Neural crest cell (in vitro differentiated cells): ENCODE data around the gene LRMDA. TPM values are rescaled to one million over a fixed set of nuclear protein-coding genes. Genes with fewer than 3 reads are reported as not detected.

Experiments used
- DNase-seq: peaks from one replicate; pipeline ENCODE4 v3.0.0; 2021; ENCODE audit warnings: low read depth, mixed read lengths, low spot score
- H3K27ac Mint-ChIP-seq: one replicate; pipeline ENCODE4 v1.8.0; 2021; ENCODE audit warnings: mild to moderate bottlenecking, mixed read lengths; ENCODE audit not compliant: unreplicated experiment
- H3K27me3 Mint-ChIP-seq: 2 replicates; pipeline ENCODE4 v1.8.0; 2021; ENCODE audit warnings: low read depth, mild to moderate bottlenecking, mixed read lengths
- H3K36me3 Mint-ChIP-seq: 2 replicates; pipeline ENCODE4 v1.8.0; 2021; ENCODE audit warnings: low read depth, mild to moderate bottlenecking, mixed read lengths
- H3K4me1 Mint-ChIP-seq: 2 replicates; pipeline ENCODE4 v1.8.0; 2021; ENCODE audit warnings: mixed read lengths
- H3K4me3 Mint-ChIP-seq: one replicate; pipeline ENCODE4 v1.8.0; 2021; ENCODE audit warnings: mild to moderate bottlenecking, mixed read lengths
- H3K9me3 Mint-ChIP-seq: 2 replicates; pipeline ENCODE4 v1.8.0; 2021; ENCODE audit warnings: mixed read lengths
- total RNA-seq: library from RNA; stranded (reverse); gene quantifications from 2 replicates; pipeline ENCODE4 v1.2.1, GENCODE V29; 2021
- TF ChIP-seq, protein P1 (sequence below): fragments of 200-600 bp; sonication (generic); conservative IDR thresholded peaks from 2 replicates; pipeline ENCODE4 v1.5.0; 2021; ENCODE audit warnings: antibody characterized with exemption, mild to moderate bottlenecking

The LRMDA gene
- total RNA-seq, 1 donor from 2014 or later, result 3.1 TPM

DNA sequence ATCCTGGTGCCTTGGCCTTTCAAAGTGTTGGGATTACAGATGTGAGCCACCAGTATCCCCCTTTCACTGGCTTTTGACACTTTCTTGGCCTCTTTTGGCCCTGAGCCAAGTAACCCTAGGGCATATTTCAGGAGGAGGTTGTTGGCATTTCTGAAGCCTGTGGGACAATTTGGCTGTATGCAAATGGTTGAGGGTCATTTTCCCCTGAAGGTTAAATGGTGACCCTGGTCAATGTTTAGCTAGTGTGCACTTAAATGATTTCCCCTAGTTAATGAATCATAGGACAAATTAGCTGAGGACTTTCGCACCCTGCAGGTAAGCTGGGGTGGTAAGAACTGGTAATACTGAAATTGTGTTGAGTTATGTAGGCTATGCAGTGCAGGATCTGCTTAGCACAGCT lies 660.5 kb downstream of the LRMDA start:
- Mint-ChIP-seq H3K27me3 (no peaks in the 10 kb centered on the region), H3K4me1 (peaks cover 15% of the 10 kb centered on the region), H3K36me3 (no peaks in the 10 kb centered on the region), H3K27ac (no peak overlapping the region), H3K9me3 (peaks cover 6% of the 10 kb centered on the region), H3K4me3 (no peak overlapping the region)
- TF ChIP-seq, protein P1, sequence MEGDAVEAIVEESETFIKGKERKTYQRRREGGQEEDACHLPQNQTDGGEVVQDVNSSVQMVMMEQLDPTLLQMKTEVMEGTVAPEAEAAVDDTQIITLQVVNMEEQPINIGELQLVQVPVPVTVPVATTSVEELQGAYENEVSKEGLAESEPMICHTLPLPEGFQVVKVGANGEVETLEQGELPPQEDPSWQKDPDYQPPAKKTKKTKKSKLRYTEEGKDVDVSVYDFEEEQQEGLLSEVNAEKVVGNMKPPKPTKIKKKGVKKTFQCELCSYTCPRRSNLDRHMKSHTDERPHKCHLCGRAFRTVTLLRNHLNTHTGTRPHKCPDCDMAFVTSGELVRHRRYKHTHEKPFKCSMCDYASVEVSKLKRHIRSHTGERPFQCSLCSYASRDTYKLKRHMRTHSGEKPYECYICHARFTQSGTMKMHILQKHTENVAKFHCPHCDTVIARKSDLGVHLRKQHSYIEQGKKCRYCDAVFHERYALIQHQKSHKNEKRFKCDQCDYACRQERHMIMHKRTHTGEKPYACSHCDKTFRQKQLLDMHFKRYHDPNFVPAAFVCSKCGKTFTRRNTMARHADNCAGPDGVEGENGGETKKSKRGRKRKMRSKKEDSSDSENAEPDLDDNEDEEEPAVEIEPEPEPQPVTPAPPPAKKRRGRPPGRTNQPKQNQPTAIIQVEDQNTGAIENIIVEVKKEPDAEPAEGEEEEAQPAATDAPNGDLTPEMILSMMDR, result no peak
- no peak for DNase-seq

DNA sequence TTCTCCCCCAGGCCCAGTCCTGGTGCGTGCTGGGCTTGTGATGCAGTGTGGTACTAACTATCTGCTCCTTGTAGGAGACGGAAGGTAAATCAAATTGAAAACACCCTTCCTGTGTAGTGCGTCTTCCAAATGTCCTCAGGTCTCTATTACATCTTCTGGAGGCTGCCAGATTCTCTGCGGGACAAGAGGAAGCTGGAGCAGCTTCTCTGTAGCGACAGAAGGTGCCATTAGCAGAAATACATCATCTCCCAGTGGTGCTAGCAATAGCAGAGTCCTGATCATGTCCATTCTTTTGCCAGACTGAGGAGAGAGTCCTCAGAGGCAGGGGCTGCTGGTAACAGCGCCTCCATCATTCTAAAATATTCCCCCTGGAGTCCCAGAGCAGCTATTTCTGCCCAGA lies 675.2 kb downstream of the LRMDA start:
- Mint-ChIP-seq H3K4me1 (peaks cover 36% of the 10 kb centered on the region), H3K9me3 (peaks cover 7% of the 10 kb centered on the region), H3K27me3 (no peaks in the 10 kb centered on the region), H3K4me3 (no peak overlapping the region), H3K36me3 (peaks cover 13% of the 10 kb centered on the region), H3K27ac (no peak overlapping the region)
- DNase-seq, result no peak
- TF ChIP-seq, protein P1, result no peak

DNA sequence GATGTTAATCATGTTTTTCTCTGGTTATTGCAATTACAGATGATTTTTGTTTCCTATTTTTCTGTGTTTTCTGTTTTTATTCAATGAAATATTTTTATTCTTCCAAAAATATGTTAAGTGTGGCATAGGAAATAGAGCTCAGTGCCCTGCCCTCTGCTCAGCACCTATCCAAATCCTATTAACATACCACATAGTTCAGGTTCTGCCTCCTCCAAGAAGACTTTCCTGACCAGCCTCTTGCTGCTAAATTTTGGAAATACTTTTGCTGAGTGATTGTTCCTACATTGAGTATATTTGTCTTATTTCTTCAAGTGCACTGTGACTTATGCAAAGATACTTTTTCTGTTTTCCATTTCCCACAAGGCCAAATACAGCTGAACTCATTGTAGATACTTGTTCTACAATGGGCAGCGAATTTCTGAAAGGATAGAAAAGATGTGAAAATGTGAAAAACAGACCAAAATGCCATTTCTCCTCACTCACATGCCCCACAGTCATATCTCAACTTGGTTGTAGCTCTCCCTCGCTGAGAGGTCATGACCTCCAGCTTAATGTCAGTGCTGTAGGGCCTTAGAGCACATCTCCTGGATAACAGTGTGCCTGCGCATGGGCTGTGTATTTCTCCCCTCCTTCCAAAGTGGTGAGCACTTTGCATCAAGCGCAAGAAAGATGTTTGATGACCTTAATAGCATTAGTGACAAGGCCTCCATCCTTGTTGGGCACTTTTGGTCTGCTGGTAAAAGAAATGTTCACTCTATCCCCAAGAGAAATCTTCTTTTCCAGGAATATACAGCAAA lies 677.3 kb downstream of the LRMDA start:
- Mint-ChIP-seq H3K27me3 (no peaks in the 10 kb centered on the region), H3K36me3 (peaks cover 10% of the 10 kb centered on the region), H3K9me3 (peaks cover 7% of the 10 kb centered on the region), H3K4me1 (peaks cover 45% of the 10 kb centered on the region), H3K27ac (no peak overlapping the region), H3K4me3 (no peak overlapping the region)
- DNase-seq, result no peak
- TF ChIP-seq, protein P1, result no peak

DNA sequence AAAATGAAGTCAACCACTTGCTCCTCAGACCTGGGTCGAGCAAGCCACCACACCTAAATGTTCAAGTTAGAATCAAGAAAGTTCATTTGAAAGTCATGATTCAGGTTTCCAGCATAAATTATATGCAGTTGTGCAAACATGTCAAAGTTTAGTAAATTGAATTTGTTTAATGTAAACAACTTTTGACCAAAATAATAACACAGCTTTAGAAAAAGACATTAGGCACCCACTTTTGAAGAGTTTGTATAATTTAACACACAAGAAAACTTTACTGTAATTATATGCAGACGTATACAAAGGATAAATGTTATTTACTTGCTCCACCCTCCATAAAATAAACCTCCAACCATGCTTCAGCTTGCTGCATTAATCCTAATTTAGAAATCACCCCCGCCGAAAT lies 680.0 kb downstream of the LRMDA start:
- peaks cover 6% of the 10 kb centered on the region for H3K36me3 Mint-ChIP-seq
- peaks cover 7% of the 10 kb centered on the region for H3K9me3 Mint-ChIP-seq
- TF ChIP-seq, protein P1, result no peak
- no peak overlapping the region for H3K27ac Mint-ChIP-seq
- no peak for DNase-seq
- peaks cover 62% of the 10 kb centered on the region for H3K4me1 Mint-ChIP-seq
- H3K4me3 Mint-ChIP-seq, result peak overlapping the region; percentile 11
- H3K27me3 Mint-ChIP-seq, result no peaks in the 10 kb centered on the region

DNA sequence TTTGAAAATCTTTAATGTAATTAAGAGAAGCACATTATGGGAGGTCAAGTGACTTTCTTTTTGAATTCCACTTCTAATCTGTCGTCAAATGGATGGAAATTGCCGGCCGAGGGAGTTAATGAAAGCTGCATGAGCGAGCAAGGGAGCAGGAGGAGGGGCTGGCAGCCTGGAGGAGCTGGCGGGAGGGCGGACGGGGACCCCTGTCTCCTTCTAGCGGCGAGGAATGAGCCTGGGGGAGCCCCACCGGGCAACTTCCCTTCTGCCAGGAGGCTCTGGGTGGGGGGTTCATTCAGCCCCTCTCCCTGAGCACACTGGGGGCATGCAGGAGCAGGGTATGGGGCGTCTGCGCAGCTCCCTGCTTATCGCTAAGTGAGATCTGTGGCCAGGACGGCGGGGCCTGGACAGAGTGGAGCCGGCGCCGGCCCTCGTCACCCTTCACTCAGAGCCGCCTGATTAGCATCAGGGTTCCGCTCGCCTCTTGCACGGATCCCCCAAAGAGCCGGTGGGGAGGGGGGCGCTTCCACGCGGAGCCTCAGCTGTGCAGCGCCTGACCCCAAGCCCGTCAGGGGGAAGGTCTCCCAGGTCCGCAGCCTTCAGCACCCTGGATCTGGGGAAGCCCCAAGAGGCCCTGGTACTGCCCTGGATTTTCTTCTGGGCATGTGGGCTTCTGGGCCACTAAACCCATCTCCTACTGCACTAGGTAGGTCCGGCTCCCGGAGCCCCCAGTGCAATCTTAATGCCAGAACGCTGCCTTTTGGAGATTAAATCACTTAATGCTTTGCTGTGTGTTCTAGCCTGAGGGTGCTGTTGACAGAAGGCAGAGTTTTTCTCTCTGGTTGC lies 680.8 kb downstream of the LRMDA start:
- peak overlapping the region; percentile 11 for H3K4me3 Mint-ChIP-seq
- peaks cover 7% of the 10 kb centered on the region for H3K9me3 Mint-ChIP-seq
- H3K27ac Mint-ChIP-seq, result no peak overlapping the region
- TF ChIP-seq, protein P1, result no peak
- peaks cover 57% of the 10 kb centered on the region for H3K4me1 Mint-ChIP-seq
- peaks cover 6% of the 10 kb centered on the region for H3K36me3 Mint-ChIP-seq
- H3K27me3 Mint-ChIP-seq, result no peaks in the 10 kb centered on the region
- no peak for DNase-seq
